Stomach smooth muscle (tissue), 2 donors: Measurements from ENCODE around the gene HGS.

Experiments
- H3K27ac ChIP-seq: one replicate; pipeline ENCODE4 v1.7.0; 2013; ENCODE audit warnings: mild to moderate bottlenecking, low read length, inconsistent platforms
- H3K27me3 ChIP-seq, 2 donors: one replicate each; pipeline ENCODE4 v1.7.0; 2013; ENCODE audit warnings: low read length in 2 of 2; ENCODE audit not compliant: insufficient read depth in 2 of 2, control insufficient read depth in 1 of 2
- H3K36me3 ChIP-seq, 2 donors: one replicate each; pipeline ENCODE4 v1.7.0; 2013; ENCODE audit warnings: low read length in 2 of 2; ENCODE audit not compliant: control insufficient read depth in 2 of 2, insufficient read depth in 2 of 2
- H3K4me1 ChIP-seq: one replicate; pipeline ENCODE4 v1.7.0; 2013; ENCODE audit warnings: low read length; ENCODE audit not compliant: control insufficient read depth, insufficient read depth
- H3K4me3 ChIP-seq, 2 donors: one replicate each; pipeline ENCODE4 v1.7.0; 2013; ENCODE audit warnings: low read length in 2 of 2
- H3K9ac ChIP-seq, 2 donors: one replicate each; pipeline ENCODE4 v1.7.0; 2013; ENCODE audit warnings: low read length in 2 of 2, mild to moderate bottlenecking in 1 of 2
- H3K9me3 ChIP-seq, 2 donors: one replicate each; pipeline ENCODE4 v1.7.0; 2013; ENCODE audit warnings: low read length in 2 of 2; ENCODE audit not compliant: control insufficient read depth in 2 of 2
- donor health status: healthy.
- donor health status: Pancreatic carcinoma.

Gene HGS

DNA sequence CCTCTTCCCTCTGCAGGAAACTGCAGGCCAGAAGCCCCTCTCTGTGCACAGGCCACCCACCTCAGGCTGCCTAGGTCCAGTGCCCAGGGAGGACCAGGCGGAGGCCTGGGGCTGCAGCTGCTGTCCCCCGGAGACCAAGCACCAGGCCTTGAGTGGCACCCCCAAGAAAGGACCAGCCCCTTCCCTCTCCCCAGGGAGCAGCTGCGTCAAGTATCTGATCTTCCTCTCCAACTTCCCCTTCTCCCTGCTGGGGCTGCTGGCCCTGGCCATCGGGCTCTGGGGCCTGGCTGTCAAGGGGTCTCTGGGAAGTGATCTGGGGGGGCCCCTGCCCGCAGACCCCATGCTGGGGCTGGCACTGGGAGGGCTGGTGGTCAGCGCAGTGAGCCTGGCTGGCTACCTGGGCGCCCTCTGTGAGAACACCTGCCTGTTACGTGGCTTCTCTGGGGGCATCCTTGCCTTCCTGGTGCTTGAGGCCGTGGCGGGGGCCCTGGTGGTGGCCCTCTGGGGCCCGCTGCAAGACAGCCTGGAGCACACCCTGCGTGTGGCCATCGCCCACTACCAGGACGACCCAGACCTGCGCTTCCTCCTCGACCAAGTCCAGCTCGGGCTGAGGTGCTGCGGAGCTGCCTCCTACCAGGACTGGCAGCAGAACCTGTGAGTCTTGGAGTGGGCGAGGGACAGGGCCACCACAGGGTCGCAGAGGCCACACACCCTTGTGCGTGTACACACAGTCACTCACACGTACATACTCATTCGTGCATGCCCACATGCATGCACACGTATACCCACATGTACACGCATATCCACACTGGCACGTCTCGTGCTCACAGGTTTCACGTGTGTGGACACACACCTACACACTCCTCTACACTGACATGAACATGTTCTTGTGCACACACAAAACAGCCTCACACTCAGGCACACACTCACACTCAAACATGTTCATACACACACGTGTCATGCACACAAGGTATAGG, 38.5 kb upstream of the HGS start:
- Histone ChIP-seq H3K9ac (no peak overlapping the region), H3K27me3 (peaks cover 19 to 23% of the 10 kb centered on the region in 2 donors), H3K4me1 (no peaks in the 10 kb centered on the region), H3K36me3 (peaks cover 0 to 3% of the 10 kb centered on the region in 2 donors), H3K4me3 (no peak overlapping the region), H3K27ac (no peak overlapping the region), H3K9me3 (no peaks in the 10 kb centered on the region)

DNA sequence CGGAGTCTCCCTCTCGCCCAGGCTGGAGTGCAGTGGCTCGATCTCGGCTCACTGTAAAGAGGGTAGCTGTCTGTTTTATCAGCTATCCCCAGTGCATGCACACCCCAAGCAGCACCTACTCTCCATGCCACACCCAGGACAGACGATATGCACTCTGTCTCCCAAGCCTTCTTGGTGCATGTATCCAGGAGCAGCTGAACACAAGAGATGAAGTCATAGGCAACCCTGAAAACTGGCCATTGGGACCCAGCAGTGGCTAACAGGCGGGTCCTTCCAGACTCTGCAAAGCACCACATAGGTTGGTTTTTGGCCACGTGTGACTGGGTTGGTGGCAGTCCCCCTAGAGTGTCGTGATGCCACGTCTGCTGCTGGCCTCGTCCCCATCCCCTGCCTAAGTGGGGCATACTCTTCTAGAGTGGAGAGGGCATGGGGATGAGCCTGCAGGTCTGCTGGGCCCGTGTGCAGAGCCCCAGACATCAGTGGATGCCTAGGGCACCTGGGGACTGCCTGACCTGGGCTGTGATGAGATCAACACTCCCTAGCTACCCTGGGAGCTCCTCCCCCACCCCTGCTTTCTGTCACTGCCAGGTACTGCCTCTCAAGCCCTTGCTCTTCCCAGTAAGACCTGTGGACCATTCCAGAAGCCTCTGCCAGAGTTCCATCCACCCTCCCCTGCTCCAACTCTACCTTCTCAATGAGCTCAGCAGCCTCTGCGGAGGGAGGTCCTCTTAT, 36.8 kb upstream of the HGS start:
- Histone ChIP-seq H3K9me3 (no peaks in the 10 kb centered on the region), H3K9ac (no peak overlapping the region), H3K4me1 (no peaks in the 10 kb centered on the region), H3K27ac (no peak overlapping the region), H3K4me3 (no peak overlapping the region), H3K27me3 (peaks cover 25 to 30% of the 10 kb centered on the region in 2 donors), H3K36me3 (peaks cover 0 to 3% of the 10 kb centered on the region in 2 donors)

DNA sequence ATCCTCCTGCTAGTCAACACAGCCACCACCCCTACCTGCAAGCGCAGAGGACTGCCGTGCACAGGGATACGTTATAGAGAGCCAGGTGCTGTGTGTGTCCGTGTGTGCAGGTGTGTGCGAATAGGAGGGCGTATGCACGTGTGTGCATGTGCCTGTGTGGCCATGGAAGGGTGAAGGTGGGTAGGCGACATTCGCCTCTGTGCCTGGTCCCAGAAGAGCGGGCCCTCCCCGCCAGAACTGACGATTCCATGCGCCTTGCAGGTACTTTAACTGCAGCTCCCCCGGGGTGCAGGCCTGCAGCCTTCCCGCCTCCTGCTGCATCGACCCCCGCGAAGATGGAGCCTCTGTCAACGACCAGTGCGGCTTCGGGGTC, 36.2 kb upstream of the HGS start:
- no peak overlapping the region for H3K9ac ChIP-seq
- no peak overlapping the region for H3K27ac ChIP-seq
- peaks cover 25 to 30% of the 10 kb centered on the region in 2 donors for H3K27me3 ChIP-seq
- H3K4me1 ChIP-seq = no peaks in the 10 kb centered on the region
- peaks cover 0 to 3% of the 10 kb centered on the region in 2 donors for H3K36me3 ChIP-seq
- no peaks in the 10 kb centered on the region for H3K9me3 ChIP-seq
- no peak overlapping the region for H3K4me3 ChIP-seq

- H3K36me3 ChIP-seq = peaks cover 0 to 3% of the 10 kb centered on the region in 2 donors
- H3K4me3 ChIP-seq = no peak overlapping the region
- H3K9me3 ChIP-seq = no peaks in the 10 kb centered on the region
- H3K27me3 ChIP-seq = peaks cover 25 to 32% of the 10 kb centered on the region in 2 donors
- no peak overlapping the region for H3K9ac ChIP-seq
- no peaks in the 10 kb centered on the region for H3K4me1 ChIP-seq
- no peak overlapping the region for H3K27ac ChIP-seq
Measured at GRCh38 chr17:81648013-81648706, 35.7 kb upstream of the HGS start.

DNA sequence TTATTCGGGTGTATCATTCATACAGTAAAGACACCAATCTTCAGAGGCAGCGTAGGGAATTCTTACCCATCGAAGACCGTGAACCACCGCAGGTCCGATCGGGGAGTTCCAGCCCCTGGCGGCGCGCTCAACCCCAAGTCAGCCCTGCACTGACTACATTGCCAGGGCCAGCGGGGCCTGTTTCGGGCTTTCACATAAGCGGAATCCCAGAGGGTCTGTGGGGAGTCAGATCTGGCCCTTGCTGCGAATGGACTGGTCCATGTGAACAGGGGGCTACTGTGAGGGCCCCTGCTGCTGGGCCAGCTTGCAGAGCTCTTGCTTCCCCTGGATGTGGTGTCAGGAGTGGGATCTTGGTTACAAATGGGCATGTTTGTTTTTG, 35.1 kb upstream of the HGS start:
- Histone ChIP-seq H3K36me3 (peaks cover 0 to 3% of the 10 kb centered on the region in 2 donors), H3K27me3 (peaks cover 25 to 36% of the 10 kb centered on the region in 2 donors), H3K27ac (no peak overlapping the region), H3K4me1 (no peaks in the 10 kb centered on the region), H3K4me3 (no peak overlapping the region), H3K9ac (no peak overlapping the region), H3K9me3 (no peaks in the 10 kb centered on the region)

GRCh38 chr17:81650951-81651350, 32.9 kb upstream of the HGS start:
- Histone ChIP-seq H3K4me1 (no peaks in the 10 kb centered on the region), H3K27ac (no peak overlapping the region), H3K27me3 (peaks cover 27 to 36% of the 10 kb centered on the region in 2 donors), H3K9ac (no peak overlapping the region), H3K36me3 (no peaks in the 10 kb centered on the region), H3K4me3 (no peak overlapping the region), H3K9me3 (no peaks in the 10 kb centered on the region)

- H3K27me3 ChIP-seq = peaks cover 26 to 36% of the 10 kb centered on the region in 2 donors
- no peak overlapping the region for H3K4me3 ChIP-seq
- no peak overlapping the region for H3K9ac ChIP-seq
- no peaks in the 10 kb centered on the region for H3K36me3 ChIP-seq
- no peak overlapping the region for H3K27ac ChIP-seq
- H3K9me3 ChIP-seq = no peaks in the 10 kb centered on the region
- H3K4me1 ChIP-seq = no peaks in the 10 kb centered on the region
Measured at GRCh38 chr17:81651692-81652091, 32.1 kb upstream of the HGS start.

GRCh38 chr17:81652906-81653771, 30.7 kb upstream of the HGS start:
- Histone ChIP-seq H3K36me3 (no peaks in the 10 kb centered on the region), H3K27me3 (peaks cover 18 to 23% of the 10 kb centered on the region in 2 donors), H3K4me3 (no peak overlapping the region), H3K4me1 (no peaks in the 10 kb centered on the region), H3K27ac (no peak overlapping the region), H3K9me3 (no peaks in the 10 kb centered on the region), H3K9ac (no peak overlapping the region)

- peaks cover 8 to 11% of the 10 kb centered on the region in 2 donors for H3K27me3 ChIP-seq
- H3K36me3 ChIP-seq = no peaks in the 10 kb centered on the region
- no peak overlapping the region for H3K9ac ChIP-seq
- H3K9me3 ChIP-seq = no peaks in the 10 kb centered on the region
- H3K4me3 ChIP-seq = no peak overlapping the region
- H3K4me1 ChIP-seq = no peaks in the 10 kb centered on the region
- H3K27ac ChIP-seq = no peak overlapping the region
Measured at GRCh38 chr17:81655378-81656117, 28.3 kb upstream of the HGS start.
